ENCODE measurements around the gene PFN4.
"Not testable (repeated sequence)": the region's sequence is repeated elsewhere in the genome, so short reads cannot be mapped to it uniquely, and the experiment has no call there.

The PFN4 gene

DNA sequence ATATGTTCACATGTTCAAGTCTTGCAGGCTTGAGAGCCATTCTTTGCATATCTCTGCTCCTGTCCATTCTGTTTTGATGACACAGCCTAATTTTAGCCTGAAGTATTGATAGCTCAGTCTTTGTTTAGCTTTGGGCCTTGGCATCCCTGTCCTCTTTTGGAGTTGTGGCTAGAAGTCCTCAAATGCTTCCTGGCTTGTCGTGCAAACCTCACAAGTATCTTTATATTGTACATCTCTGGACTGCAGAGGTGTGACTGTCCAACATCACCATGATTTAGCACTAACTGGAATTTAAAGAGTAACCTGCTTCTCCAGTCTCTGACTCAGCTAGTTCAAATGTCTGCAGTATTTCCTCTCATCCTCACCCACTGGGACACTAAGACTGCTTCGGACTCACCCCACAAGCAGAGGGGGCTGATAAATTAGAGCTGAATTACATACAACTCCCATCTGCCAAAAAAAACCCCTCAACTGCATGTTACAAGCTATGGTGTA lies 11.7 kb downstream of the PFN4 start:
- no peak for DNase-seq (ENCODE audit: low spot score)

DNA sequence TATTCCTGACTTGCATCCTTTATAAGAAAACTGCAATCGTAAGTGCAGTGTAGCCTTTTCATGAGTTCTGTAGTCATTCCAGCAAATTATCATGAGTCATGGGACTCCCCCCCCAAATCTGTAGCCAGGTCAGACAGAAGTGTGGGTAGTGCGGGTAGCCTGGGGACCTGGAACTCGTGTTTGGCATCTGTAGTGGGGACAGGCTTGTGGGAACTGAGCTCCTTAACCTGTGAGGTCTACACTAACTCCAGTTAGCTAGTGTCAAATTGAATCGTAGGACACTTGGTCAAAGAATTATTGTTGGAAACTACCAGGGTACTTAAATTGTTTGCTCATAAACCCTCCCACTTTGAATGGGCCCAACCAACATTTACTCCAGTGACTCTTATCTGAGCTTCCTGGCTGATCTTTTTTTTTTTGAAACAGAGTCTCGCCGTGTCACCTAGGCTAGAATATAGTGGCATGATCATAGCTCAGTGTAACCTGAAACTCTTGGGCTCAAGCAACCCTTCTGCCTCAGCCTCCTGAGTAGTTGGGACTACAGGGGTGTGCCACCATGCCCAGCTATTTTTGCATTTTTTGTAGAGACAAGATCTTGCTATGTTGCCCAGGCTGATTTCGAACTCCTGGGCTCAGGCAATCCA lies 12.4 kb downstream of the PFN4 start:
- DNase-seq (ENCODE audit: low spot score): no peak

DNA sequence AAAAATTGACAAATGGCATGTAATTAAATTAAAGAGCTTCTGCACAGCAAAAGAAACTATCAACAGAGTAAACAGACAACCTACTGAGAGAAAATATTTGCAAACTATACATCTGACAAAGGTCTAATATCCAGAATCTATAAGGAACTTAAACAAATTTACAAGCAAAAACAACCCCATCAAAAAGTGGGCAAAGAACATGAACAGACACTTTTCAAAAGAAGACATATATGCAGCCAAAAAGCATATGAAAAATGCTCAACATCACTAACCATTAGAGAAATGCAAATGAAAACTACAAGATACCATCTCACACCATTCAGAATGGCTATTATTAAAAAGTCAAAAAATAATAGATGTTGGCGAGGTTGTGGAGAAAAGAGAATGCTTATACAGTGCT lies 13.7 kb downstream of the PFN4 start:
- not testable (repeated sequence) for DNase-seq (ENCODE audit: low spot score)

DNA sequence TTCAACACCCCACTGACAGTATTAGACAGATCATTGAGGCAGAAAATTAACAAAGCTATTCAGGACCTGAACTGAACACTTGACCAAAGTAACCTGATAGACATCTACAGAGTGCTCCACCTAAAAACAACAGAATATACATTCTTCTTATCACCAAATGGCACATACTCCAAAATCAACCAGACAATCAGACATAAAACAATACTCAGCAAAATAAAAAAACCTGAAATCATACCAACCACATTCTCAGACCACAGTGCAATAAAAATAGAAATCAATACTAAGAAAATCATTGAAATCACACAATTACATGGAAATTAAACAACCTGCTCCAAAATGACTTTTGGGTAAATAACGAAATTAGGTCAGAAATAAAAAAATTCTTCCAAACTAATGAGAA lies 15.8 kb downstream of the PFN4 start:
- DNase-seq (ENCODE audit: low spot score): no peak

DNA sequence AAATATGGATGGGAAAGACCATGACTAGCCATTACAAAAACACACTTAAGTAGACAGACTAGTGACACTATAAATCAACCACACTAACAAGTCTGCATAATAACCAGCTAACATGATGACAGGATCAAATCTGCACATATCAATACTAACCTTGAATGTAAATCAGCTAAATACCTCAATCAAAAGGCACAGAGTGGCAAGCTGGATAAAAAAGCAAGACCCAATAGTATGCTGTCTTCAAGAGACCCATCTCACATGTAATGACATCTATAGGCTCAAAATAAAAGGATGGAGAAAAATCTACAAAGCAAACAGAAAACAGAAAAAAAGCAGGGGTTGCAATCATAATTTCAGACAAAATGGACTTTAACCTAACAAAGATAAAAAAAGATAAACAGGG lies 16.3 kb downstream of the PFN4 start:
- no peak for DNase-seq (ENCODE audit: low spot score)

DNA sequence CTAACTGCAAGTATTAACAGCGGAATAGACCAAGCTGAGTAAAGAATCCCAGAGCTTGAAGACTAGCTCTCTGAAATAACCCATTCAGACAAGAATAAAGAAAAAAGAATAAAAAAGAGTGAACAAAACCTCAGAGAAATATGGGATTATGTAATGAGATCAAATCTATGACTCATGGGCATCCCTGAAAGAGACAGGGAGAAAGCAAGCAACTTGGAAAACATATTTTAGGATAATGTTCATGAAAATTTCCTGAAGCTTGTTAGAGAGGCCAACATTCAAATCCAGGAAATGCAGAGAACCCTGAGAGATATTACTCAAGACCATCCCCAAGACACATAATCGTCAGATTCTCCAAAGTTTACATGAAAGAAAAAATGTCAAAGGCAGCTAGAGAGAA lies 17.3 kb downstream of the PFN4 start:
- DNase-seq (ENCODE audit: low spot score): no peak

DNA sequence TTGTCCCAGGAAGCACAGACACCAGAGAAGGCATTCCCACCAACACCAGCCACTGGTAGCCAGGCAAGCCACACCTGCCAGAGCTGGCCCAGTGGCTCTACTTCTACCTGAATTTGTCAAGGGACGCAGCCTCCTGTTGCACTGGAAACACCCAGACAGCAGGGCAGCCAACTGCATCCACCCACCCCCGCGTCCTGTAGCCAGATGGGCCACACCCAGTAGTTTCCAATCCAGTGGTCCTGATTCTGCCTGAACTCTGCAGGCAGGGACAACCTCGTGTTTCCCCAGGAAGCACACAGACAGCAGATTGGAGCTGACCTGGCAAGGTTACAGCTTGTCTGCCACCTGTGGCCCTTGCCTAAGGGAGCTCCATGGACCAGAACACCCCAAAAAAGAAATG lies 18.2 kb downstream of the PFN4 start:
- no peak for DNase-seq (ENCODE audit: low spot score)

DNA sequence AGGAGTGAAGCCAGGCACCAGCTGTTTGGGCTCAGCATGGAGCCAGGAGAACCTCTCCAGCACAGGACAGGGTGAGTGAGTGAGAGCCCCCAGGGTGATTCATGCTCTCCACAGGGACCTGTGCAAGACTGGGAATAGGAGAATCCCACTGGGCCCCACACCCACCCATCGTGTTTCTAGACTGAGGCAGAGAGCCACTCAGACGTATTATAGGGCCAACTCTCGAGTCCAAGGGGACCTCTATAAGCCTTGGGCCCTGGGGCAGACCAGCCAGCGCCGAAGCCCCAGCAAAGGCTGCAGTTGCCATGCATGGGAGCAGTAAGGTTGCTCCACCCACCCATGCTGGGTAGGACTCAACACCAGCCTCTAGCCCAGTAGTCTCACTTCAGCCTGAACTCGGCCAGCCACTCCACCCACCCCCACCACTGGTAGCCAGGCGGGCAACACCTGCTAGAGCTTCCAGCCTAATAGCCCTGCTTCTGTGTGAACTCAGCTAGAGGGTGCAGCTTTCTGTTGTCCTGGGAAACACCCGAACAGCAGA lies 19.0 kb downstream of the PFN4 start:
- DNase-seq (ENCODE audit: low spot score): no peak

DNA sequence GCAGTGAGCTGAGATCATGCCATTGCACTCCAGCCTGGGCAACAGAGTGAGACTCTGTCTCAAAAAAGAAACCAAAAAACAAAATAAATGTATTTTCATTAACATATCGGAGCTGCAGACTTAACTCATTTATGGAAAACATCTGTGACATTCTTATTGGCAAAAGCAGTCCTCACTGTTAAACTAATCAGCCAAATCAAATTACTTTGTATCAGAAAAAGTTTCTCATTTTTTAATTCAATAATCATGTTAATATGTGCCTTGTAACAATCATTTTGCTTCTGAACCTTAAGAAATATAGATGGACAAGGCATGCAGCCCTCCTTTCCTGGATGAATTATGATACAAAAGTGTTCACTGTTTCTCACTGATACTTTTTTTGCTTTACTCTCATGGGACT lies 20.5 kb downstream of the PFN4 start:
- DNase-seq (ENCODE audit: low spot score): no peak

DNA sequence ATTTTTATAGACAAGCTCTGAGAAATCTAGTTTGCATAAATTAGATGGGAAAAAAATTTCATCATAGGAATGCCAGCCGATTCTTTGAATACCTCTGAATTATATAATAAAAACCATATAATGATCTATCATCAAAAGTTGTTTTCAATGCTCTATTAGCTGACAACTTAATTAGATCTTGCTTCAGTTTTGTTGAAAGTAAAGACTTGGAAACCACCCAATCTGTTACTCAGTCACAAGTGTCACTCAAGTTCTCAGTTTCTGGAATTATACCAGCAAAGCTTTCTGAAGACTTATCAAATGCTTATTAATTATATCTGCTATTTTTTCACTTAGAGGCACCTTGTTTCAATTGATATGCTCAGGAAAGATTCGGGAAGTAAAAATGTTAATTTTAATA lies 21.1 kb downstream of the PFN4 start:
- no peak for DNase-seq (ENCODE audit: low spot score)

DNA sequence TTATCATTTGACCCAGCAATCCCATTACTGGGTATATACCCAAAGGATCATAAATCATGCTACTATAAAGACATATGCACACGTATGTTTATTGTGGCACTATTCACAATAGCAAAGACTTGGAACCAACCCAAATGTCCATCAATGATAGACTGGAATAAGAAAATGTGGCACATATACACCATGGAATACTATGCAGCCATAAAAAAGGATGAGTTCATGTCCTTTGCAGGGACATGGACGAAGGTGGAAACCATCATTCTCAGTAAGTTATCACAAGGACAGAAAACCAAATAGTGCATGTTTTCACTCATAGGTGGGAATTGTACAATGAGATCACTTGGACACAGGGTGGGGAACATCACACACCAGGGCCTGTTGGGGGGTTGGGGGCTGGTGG lies 22.4 kb downstream of the PFN4 start:
- not testable (repeated sequence) for DNase-seq (ENCODE audit: low spot score)

DNA sequence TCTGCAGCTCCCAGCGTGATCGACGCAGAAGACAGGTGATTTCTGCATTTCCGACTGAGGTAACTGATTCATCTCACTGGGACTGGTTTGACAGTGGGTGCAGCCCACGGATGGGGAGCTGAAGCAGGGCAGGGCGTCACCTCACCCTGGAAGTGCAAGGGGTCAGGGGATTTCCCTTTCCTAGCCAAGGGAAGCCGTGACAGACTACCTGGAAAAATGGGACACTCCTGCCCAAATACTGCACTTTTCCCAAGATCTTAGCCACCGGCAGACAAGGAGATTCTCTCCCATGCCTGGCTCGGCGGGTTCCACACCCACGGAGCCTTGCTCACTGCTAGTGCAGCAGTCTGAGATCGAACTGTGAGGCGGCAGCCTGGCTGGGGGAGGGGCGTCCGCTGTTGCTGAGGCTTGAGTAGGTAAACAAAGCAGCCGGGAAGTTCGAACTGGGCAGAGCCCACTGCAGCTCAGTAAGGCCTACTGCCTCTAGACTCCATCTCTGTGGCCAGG lies 27.9 kb downstream of the PFN4 start:
- DNase-seq (ENCODE audit: low spot score): not testable (repeated sequence)

DNA sequence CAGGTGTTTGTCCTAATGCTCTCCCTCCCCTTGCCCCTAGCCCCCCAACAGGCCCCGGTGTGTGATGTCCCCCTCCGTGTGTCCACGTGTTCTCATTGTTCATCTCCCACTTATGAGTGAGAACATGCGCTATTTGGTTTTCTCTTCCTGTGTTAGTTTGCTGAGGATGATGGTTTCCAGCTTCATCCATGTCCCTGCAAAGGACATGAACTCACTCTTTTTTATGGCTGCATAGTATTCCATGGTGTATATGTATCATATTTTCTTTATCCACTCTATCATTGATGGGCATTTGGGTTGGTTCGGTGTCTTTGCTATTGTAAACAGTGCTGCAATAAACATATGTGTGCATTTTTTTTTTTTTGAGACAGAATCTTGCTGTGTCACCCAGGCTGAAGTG lies 29.9 kb downstream of the PFN4 start:
- not testable (repeated sequence) for DNase-seq (ENCODE audit: low spot score)

DNA sequence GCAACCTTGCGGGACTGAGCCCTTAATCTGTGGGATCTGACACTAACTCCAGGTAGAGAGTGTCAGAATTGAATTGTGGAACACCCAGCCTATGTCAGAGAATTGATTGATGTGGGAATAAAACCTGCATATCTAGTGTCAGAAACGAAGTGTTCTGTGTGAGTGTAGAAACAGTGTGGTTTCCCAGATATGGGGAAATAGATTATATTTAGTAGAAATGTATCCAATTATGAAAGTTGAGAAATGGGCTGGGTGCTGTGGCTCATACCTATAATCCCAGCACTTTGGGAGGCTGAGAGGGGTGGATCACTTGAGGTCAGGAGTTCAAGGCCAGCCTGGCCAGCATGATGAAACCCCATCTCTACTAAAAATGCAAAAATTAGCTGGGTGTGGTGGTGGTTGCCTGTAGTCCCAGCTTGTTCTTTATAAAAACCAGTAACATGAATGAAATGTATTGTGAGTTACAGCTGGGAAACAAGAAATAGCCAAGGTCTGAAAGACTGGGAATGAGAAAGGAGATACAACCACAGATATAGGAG lies 34.2 kb downstream of the PFN4 start:
- no peak for DNase-seq (ENCODE audit: low spot score)

DNA sequence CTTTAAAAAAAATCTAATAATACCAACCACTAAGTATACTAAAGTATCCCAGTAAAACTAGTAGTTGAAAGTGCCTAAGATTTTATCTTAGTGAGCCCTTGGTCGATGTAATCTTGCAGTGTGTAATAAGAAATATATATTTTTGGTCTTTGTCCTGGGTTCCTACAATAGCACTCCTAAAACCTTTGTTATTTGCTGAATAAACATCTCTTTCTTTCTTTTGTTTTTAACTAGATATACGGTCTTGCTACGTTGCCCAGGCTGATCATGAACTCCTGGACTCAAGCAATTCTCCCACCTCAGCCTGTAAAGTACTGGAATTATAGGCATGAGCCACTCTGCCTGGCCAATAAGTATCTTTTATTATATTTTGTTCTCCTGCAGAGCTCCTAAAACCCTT lies 36.1 kb downstream of the PFN4 start:
- no peak for DNase-seq (ENCODE audit: low spot score)

DNA sequence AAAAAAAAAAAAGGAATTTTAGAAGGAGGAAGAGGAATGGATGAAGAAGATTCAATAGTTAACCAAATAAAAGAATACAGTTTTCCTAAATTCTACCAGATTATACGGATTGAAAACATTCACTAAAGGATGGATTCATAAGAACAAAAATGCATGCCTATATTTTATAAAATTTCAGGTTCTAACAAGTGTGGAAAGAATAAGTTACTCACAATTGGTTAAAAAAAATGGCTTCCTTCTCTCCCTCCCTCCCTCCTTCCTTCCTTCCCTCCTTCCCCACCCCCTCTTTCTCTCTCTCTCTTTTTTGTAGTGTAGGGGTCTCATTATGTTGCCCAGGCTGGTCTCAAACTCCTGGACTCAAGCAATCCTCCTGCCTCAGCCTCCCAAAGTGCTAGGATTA lies 36.9 kb downstream of the PFN4 start:
- DNase-seq (ENCODE audit: low spot score): no peak

DNA sequence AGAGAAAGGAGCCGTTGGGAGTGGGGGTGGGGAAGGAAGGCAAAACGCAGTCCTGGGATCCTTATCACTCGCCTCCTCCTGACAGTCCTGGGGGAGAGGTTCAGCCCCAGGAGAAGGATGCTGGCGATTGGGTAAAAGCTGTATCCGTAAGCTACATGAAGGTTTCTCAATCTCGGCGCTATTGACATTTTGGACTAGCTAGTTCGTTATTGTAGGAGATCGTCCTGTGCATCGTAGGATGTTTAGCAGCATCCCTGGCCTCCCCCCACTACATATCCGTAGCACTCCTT lies 38.0 kb downstream of the PFN4 start:
- no peak for DNase-seq (ENCODE audit: low spot score)

DNA sequence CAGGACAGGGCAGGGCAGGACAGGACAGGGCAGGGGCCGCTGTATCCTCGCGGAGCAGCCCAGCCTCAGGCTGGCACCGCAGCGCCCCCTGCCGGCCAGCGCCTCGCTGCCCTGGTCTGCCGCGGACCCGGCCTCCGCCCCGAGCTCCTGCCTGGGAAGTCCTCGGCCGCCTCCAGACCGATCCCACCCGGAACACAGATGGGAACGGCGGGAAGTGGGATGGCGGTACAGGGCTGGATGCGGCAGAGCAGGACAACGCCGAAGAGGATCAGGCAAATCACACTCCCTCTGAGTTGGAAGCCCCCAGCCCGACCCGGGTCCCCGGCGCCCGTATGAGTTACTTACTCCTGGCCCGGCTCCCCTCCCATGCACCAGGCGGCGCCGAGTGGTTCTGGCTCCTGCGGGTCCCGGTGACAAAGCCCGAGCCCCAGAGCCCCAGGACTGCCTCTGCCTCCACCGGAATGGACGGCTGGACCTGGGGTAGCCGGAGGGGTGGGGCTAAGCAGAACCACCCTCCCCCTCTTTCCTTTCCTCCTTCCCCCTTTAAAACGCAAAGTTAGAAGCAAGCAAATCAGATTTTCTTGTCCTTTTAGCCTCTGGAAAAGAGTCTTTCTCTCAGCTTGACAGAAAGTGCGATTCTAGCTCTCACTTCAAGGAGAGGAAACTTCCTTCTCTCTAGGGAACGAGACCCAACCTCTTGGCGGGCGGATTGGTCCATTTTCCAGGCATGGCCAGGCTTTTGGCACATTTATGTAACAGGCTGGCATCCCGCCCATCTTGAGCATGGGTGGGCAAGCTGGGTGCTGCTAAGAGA lies 38.5 kb downstream of the PFN4 start, which contains the start of gene TP53I3:
Gene TP53I3, minus strand, starts transcription at position 449 of the 814 bp plus-strand sequence. CDS start 508 bp downstream, outside the sequence.
- DNase-seq (ENCODE audit: low spot score): peak; percentile 79

DNA sequence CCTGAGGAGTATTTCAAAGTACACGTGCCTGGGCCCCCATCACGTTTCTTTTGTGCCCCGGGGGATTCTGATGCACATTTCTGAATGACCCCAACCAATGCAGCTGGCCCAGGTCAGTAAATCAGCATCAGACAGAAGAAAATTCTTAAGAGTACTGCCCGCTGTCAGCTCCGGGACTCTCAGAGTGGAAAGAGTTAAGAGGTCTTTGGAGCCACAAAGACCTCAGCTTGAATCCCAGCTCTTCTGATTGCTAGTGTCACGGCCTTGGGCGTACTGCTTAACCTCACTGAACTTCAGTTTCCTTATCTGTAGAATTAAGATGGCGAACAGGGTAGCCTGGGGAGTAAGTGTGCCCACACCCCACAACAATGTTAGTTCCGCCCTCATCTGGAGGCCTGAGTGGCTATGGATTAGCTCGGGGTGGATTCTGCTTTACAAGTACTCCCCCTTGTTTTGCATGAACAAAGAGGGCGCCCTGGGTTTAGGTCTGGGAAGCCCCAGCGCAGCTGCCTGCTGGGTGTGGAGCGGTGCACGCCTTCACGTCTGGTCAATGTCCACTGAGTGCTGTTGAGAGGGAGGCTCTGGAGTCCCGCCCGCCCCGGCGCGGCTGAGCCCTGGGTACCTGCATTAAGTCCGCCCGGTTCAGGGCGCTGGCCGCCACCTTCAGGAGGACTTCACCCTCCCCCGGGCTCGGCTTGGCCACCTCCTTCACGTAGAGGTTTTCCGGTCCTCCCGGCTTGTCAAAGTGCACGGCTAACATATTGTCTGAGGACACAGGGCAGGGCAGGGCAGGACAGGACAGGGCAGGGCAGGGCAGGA lies 39.4 kb downstream of the PFN4 start:
- peak; percentile 50 for DNase-seq (ENCODE audit: low spot score)

DNA sequence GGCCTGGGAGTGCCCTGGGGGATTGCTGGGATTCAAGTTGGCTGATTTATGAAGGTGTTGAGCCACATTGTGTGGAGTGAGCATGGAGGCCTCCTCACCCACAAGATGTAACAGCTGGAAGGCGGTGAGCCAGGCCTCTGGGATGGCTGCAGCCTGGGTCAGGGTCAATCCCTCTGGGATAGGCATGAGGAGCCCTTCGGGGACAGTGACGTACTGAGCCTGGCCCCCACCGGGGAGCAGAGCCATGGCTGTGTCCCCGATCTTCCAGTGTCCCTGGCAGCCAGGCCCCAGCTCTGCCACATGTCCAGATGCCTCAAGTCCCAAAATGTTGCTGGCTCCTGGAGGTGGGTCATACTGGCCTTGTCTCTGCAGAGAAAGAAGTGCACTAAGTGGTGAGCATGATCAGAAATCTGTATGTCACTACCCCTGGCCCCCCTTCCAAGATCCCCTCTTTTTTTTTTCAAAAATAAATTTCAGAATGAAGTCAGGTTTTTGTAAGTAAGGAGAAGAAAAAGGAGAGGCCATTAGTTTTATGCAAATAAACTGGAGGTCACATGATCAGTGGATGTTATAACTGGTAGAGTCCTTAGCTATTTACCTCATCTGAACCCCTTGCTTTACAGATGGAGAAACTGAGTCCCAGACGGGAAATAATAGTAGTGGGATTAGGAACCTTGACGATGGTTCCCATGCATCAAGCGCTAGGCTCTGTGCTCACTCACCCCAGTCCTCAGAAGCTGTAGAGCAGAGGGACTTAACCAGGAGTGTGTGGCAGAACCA lies 40.2 kb downstream of the PFN4 start:
- no peak for DNase-seq (ENCODE audit: low spot score)

DNA sequence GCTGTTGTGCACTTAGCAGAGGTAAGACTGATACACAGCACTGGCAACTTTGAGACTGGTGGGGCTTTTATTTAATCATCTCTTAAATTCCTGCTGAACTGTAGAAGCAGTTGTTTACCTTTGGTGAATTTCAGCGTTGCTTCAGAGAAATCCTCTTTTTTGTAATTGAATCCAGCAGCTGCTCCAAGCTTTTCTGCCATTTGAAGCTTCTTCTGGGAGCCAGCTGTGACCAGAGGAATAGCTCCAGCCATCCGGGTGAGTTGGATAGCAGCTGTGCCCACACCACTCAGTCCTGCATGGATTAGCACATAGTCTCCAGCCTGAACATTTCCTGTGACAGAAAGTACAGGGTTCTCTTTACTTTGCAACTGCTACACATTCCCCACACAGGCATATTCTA lies 42.4 kb downstream of the PFN4 start:
- DNase-seq (ENCODE audit: low spot score): no peak

Data from CD4-positive, alpha-beta T cell treated with Interleukin-2 at 100 ng/mL for 4 hours (primary cell).